Right kidney (tissue), 1 donor: ENCODE results near the gene LEAP2.

Experiments used
- DNase-seq: peaks from one replicate; pipeline ENCODE4 v3.0.0-alpha.2; 2016

The LEAP2 gene

GRCh38 chr5:132876020-132876759, 2.7 kb downstream of the LEAP2 start:
- DNase-seq, result no peak

- DNase-seq, result no peak
Observed at GRCh38 chr5:132877466-132877865, 4.0 kb downstream of the LEAP2 start.

DNA sequence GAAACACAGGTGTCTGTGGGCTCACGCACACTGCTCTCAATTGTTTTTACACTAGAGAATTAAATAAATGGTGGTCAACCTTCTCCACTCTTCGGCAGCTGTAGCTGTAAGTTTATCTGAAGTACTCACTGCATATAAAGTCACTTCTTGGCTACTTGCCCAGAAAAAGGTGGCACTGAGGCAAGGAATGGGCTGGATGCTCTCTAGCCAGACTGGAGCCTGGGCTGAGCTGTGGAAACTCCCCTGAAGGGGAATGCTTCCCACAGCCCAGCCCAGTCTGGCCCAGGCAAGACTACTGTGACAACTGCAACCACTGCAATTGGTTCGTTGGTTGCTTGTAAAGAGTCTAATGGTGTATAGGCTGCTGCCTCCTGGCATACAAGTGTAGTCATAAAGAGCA, 4.5 kb downstream of the LEAP2 start:
- no peak for DNase-seq

GRCh38 chr5:132883261-132883834, 9.9 kb downstream of the LEAP2 start:
- no peak for DNase-seq

DNA sequence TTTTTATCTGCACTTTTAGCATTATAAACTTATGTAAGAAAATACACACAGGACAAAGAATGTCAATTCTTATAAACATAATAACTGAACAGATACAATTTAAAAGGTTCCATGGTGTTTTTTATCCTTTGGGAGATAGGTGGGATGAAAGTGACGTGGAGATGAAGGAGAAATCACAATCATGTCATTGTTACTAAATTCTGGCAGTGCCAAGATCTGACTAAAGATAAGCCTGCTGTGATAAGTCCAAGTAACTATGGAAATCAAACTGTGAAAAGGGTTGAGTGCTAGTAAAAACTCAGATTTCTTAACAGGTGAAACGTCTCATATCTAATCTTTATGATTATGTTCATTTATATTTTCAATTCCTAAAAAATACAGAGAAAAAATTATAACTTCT, 11.1 kb downstream of the LEAP2 start:
- DNase-seq, result no peak

- no peak for DNase-seq
Observed at GRCh38 chr5:132886064-132886823, 12.8 kb downstream of the LEAP2 start.

DNA sequence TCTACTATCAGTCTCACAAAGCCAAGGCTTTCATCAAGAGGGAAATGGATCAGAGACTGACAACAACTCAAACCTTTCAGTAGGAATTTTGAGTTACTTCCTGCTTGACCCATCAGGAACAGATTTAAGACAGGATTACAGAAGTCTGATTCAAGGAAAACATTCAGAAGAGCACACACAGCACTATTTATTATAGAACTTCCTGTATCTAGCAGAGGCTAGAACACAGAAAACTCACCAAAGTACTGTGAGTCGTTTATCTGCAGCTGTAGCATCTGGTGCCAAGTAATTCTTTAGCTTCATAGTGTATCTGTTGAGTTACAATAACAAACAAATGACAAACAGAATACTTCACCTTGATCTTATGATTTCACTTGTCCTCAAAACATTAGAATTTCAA, 13.8 kb downstream of the LEAP2 start:
- DNase-seq, result no peak

- no peak for DNase-seq
Observed at GRCh38 chr5:132889501-132889900, 16.0 kb downstream of the LEAP2 start.

DNA sequence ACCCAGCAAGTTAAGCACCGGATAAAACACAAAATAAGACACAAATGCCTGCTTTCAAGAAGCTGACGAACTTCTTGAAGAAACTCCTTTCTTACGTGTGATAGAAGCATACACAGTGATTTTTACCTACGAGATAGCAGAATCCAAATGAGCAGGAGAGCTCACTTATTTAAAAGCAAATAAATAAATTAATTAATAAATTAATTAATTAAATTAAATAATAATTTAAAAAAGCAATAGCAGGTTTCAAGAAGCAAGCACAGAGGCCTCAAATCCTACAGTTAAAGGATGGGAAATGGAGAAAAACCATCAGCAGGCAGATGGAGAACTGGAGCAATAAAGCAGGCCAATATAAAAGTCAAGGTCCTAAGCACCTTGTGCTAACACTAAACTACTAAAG, 17.3 kb downstream of the LEAP2 start:
- DNase-seq, result no peak

DNA sequence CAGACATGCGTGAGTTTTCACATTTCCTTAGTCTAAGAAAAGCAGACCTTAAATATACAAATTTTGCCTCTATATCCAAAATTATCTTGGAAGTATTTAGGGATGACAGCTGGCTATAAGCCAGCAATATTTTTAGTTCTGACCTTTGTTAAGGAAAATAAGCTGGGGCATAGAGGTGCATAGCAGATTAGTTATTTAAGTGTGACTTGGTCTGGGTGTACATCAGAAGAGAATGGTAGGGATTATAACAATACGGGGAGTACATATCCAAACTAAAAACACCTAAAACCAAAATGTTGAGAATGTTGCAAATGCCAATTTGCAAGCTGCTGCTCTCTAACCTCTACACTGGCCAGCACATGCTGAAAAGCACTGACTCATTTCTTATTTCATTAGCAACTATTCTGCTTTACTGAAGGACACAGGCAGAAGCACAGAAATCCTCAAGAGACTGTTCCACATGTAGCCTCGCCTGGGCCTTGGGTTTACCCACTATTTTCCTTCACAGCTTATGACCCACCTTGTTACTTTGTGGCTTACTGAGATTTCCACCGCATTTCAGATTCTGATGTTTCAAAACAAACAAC, 22.3 kb downstream of the LEAP2 start:
- no peak for DNase-seq

GRCh38 chr5:132896685-132897084, 23.2 kb downstream of the LEAP2 start:
- no peak for DNase-seq

DNA sequence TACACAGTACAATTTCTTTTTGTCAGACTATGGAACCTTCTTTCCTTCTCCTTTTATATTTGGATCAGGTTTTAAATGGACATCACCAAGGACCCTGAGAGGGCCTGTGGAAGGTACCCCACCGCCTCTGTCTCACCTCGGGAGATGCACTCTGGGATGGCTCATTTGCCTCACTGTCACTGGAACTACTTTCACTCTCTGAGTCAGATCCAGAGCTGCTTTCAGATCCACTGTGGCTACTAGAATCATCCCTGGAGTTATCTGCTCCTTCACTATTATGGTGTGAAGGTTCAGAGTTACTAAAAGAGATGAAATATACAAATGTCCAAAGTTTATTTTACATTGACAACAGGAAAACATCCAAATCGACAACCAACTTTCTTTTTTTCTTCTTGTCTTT, 24.6 kb downstream of the LEAP2 start:
- no peak for DNase-seq

DNA sequence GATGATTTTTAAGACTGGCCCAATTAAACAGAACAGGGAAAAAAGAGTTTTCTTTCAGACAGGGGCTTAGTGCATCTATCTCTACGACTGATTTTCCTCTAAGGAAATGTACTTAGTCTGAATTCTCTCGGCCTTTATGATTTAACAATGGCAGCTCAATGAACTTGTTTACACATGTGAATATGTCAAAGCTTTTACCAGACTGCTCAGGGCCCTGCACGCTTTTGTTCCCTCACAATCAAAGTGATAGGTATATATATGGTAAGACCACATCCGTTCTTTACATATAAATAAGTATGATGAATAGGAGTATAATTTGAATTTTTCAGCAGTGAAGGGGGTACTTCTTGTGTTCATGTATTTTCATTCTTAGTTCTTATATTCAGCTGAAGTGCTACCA, 27.6 kb downstream of the LEAP2 start:
- no peak for DNase-seq

DNA sequence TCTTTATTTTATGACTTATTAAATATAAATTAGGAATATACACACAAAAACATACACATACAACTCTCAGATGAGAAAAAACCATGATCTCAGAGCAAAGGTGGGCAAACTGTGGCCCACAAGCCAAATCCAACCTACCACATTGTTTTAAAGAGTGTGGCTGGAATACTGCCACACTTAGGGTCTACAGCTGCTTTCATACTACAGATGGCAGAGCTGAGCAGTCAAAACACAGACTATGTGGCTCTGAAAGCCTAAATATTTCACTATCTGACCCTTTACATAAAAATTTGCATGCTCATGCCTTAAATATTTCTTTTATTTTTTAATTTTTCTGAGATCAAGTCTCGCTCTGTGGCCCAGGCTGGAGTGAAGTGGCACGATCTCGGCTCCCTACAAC, 28.3 kb downstream of the LEAP2 start:
- no peak for DNase-seq

DNA sequence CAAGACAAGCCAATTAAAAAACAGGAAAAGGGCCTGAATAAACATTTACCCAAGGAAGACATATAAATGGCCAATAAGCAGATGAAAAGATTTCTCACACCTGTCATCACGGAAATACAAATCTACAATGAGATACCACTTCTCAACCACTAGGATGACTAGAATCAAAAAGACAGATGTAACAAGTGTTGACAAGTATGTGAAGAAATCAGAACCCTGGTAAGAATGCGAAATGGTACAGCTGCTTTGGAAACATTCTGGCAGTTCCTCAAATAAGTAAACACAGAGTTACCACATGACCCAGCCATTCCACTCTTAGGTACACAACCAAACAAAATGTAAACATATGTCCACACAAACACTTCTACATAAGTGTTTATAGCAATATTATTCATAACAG, 32.5 kb downstream of the LEAP2 start:
- DNase-seq, result no peak

DNA sequence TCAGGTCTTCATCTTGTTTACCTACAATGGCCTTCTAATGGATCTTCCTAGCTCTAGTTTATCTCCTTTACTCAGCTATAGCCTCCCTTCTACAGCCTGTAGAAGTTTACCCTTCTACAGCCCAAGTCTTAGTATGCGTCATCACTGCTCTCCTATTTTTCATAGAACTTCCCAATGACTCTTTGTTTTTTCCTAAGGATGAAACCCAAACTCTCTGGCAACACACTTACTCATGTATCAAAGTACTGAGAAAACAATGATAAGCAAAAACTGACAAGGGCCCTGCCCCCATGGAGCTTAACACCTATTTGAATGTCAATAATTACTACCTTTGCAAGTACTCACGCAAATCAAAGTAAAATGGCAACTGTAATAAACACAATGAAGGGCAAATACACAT, 33.7 kb downstream of the LEAP2 start:
- DNase-seq, result no peak

GRCh38 chr5:132909702-132910101, 36.2 kb downstream of the LEAP2 start:
- no peak for DNase-seq

- DNase-seq, result no peak
Observed at GRCh38 chr5:132915681-132916080, 42.2 kb downstream of the LEAP2 start.

DNA sequence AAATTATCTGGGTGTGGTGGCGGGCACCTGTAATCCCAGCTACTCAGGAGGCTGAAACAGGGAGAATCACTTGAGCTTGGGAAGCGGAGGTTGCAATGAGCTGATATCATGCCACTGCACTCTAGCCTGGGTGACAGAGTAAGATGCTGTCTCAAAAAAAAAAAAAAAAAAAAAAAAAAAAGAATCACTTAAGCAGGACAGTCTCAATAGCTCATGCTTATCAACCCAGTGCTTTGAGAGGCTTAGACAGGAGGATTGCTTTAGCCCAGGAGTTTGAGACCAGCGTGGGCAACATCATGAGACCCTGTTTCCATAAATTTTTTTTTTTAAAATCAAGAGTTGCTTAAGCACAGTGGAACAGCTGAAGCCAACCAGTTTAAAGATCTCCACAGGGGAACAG, 42.6 kb downstream of the LEAP2 start:
- DNase-seq, result no peak
